Mesenteric fat pad (tissue), 1 donor: Measurements from ENCODE around the gene NDUFA8. TPM values are rescaled to one million over a fixed set of nuclear protein-coding genes. Genes with fewer than 3 reads are reported as not detected.

Source experiments
- DNase-seq: peaks from one replicate; pipeline ENCODE4 v3.0.0-alpha.2; 2020; ENCODE audit warnings: low spot score
- microRNA-seq: library from miRNA; unstranded; fragments of <30 nt; microRNA quantifications from one replicate; pipeline ENCODE4 v1.2.0, GENCODE V29; 2020; ENCODE audit warnings: borderline number of aligned reads
- total RNA-seq: library from RNA; stranded (reverse); fragmentation: NEBNext Ultra II Directional; extraction: Animal tissue kit (Norgen Biotek cat#: 25700); gene quantifications from one replicate; pipeline ENCODE4 v1.2.1, GENCODE V29; 2021
- donor health status: DM: yes; HTN: yes; CAD: no.

Gene NDUFA8
- total RNA-seq, 1 donor from 2014 or later, result 47.5 TPM

DNA sequence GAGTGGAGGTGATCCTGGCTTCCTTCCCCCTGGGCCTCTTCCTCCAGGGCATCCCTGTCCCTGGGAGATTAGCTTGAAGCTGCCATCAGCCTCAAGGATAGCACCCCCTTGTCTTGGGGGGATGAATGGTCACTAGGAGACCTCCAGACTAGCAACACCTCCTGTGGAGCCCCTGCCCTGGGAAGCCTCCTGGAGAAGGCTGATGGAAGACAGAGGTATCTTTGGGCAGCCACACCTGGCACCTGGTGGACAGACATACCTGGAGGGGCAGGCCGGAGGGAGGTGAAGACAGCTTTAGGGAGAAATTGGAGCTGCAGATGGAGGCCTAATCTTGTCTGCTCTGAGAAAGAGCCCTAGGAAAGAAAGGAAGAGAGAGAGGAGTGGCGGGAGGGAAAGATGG, 57.4 kb downstream of the NDUFA8 start:
- no peak for DNase-seq

DNA sequence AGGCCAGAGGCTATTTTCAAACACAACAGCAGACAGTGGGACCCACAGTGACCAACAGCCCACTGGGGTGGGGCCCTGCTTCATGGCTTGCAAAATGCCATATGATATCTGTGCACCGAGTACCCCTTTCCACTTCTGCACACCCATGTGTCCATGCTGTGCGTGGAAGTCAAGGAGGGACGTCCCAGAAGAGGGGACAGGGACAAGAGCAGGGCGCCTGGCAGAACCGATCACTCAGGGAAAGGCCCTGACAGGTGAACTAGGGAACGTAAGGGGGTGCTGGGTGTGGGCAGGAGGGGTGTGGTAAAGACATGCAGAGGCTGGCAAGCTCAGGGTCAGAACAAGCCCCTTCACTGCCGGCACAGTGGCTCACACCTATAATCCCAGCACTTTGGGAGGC, 58.8 kb downstream of the NDUFA8 start:
- no peak for DNase-seq

DNA sequence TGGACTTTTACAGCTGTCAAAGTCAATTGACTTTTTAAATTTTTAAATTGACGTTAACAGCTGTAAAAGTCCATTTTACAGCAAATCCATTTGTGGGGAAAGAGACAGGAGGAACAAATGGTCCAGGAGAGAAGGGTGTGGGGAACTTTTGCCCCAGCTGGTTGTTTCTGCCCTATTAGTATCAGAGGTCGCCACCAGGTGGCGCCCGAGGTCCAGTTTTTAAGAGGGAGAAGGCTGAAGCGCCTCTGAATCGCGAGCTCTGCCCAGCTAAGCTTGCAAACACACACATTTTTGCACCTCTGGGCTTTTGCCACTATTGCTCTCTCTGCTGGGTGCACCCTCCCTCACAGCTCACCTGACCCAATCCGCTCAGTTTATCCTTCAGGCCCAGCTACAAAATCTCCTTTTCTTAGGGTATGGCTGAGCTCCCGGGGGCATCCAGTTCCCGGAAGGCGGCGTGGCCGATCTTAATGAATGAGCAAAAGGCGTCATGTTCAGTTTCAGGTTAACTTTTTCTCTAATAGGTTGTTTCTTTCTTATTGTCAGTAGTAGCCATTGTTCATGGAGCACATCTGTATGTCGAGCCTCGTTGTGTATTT, 60.2 kb downstream of the NDUFA8 start:
- DNase-seq, result no peak

GRCh38 chr9:122097679-122098315, 61.8 kb downstream of the NDUFA8 start:
- no peak for DNase-seq

GRCh38 chr9:122096620-122097415, 62.8 kb downstream of the NDUFA8 start:
- DNase-seq, result no peak

DNA sequence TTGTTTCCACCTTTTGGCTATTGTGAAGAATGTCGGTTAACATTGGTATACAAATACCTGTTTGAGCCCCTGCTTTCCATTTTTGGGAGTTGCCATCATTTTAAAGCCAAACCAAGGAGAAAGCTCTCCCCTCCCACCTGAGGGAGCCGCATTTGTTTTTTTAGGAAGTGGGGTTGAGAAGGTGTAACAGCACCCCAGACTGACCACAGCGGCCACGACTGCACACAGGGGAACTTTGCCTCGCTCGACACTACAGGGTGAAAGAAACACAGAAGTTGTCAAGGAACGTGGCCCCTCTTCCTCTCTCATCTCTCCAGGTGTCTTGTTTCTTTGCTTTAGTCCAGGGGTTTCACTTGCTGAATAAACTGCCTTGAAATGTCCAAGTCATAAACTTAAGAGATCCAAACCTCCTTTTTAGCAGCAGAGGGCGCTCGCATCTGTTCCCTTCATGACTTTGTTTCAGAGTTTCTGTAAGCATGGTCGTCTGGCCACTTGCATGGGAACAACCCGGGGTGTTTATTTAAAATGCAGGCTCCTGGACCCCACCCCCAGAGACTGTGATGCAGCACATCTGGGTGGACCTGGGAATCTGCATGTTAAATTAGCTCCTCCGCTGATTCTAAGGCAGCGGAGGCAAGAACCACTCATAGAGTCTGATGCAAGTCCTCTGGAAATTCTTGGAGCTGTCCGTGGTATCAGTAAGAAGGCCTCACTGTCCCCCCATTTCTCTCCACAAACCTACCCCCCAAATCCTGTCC, 64.4 kb downstream of the NDUFA8 start:
- no peak for DNase-seq

Small RNA genes within 50 kb of the gene (microRNA-seq; reads per million reads assigned to microRNA genes)
- not detected for gene MIR4478

Other genes with a start within 250 kb of the NDUFA8 start
- gene TTLL11, start 66.5 kb downstream of the NDUFA8 start, total RNA-seq, result 9.5 TPM
- gene MORN5, start 129 bp upstream of the NDUFA8 start, total RNA-seq, result not detected
- 20.9 TPM for gene LHX6, start 69.2 kb upstream of the NDUFA8 start, total RNA-seq
- gene RBM18, start 105.1 kb upstream of the NDUFA8 start, total RNA-seq, result 18.8 TPM
- gene MRRF, start 105.1 kb upstream of the NDUFA8 start, total RNA-seq, result 41.8 TPM
- 16.5 TPM for gene PTGS1, start 211.2 kb upstream of the NDUFA8 start, total RNA-seq